Measurements from ENCODE around the gene EFNA5.

EFNA5 gene

GRCh38 chr5:107538805-107539445 is 131.8 kb downstream of the EFNA5 start:
- TF ChIP-seq ZFX (IDR thresholded peaks at IDR 0.05; ENCODE audit: borderline replicate concordance) (no peak), CTCF (IDR thresholded peaks at IDR 0.05) (no peak)
- no peak overlapping the region for H3K27ac ChIP-seq

- TF ChIP-seq CTCF (IDR thresholded peaks at IDR 0.05) (no peak), ZFX (IDR thresholded peaks at IDR 0.05; ENCODE audit: borderline replicate concordance) (no peak)
- H3K27ac ChIP-seq = no peak overlapping the region
Observed at GRCh38 chr5:107538331-107538730, 132.4 kb downstream of the EFNA5 start.

GRCh38 chr5:107535849-107536248 is 134.9 kb downstream of the EFNA5 start:
- TF ChIP-seq ZFX (IDR thresholded peaks at IDR 0.05; ENCODE audit: borderline replicate concordance) (no peak), CTCF (IDR thresholded peaks at IDR 0.05) (no peak)
- H3K27ac ChIP-seq = no peak overlapping the region

- no peak for TF ChIP-seq ZFX (IDR thresholded peaks at IDR 0.05; ENCODE audit: borderline replicate concordance)
Observed at GRCh38 chr5:107533910-107534876, 136.5 kb downstream of the EFNA5 start.

GRCh38 chr5:107532916-107533315 is 137.8 kb downstream of the EFNA5 start:
- TF ChIP-seq ZFX (IDR thresholded peaks at IDR 0.05; ENCODE audit: borderline replicate concordance) (no peak), CTCF (IDR thresholded peaks at IDR 0.05) (no peak)
- no peak overlapping the region for H3K27ac ChIP-seq

More at GRCh38 chr5:107533910-107534876, 136.5 kb downstream of the EFNA5 start:
- no peak overlapping the region for H3K27ac ChIP-seq

GRCh38 chr5:107532169-107532878 is 138.4 kb downstream of the EFNA5 start:
- H3K27ac ChIP-seq = no peak overlapping the region
- no peak for TF ChIP-seq ZFX (IDR thresholded peaks at IDR 0.05; ENCODE audit: borderline replicate concordance)
- TF ChIP-seq CTCF (IDR thresholded peaks at IDR 0.05) = no peak

GRCh38 chr5:107531308-107531707 is 139.4 kb downstream of the EFNA5 start:
- H3K27ac ChIP-seq = no peak overlapping the region
- TF ChIP-seq CTCF (IDR thresholded peaks at IDR 0.05) (no peak), ZFX (IDR thresholded peaks at IDR 0.05; ENCODE audit: borderline replicate concordance) (no peak)

Data from 22Rv1 (cell line).